ENCODE results near the gene LRRC37A.
"Not testable (repeated sequence)": the region's sequence is repeated elsewhere in the genome, so short reads cannot be mapped to it uniquely, and the experiment has no call there.

DNA sequence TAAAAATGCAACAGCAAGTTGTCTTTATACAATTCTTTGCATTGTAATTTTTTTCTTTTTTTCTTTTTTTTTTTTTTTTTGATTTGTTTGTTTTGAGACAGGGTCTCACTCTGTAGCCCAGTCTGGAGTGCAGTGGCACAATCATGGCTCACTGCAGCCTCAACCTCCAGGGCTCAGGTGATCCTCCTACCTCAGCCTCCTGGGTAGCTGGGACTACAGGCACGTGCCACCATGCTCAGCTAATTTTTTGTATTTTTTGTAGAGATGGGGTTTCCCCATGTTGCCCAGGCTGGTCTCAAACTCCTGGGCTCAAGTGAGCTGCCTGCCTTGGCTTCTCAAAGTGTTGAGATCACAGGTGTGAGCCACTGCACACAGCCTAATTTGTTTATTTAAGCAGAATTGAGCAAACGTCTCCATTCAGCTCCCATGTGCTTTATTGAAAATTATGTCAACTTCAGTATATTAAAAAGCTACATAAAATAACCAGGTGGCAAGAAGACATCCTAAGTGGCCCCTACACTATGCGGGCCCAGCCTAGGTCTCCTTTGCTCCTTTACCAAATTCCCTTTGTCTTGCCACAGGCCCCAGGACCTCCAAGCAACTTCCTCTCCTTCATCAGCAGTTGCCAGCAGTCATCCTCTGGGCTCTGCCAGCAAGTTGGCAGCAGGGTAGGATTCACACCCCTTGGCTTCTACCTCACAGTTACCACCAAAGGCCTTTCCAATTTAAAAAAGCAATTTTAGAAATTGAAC, 18.0 kb upstream of the LRRC37A start:
- not testable (repeated sequence) for TF ChIP-seq RCOR1 (IDR thresholded peaks at IDR 0.05; ENCODE audit: low read length); GABPA (IDR thresholded peaks at IDR 0.05; ENCODE audit: low read depth); POLR2AphosphoS5 (IDR thresholded peaks at IDR 0.05; ENCODE audit: low read depth, low read length); RAD21 (IDR thresholded peaks at IDR 0.05; ENCODE audit: low read length); MEF2A (IDR thresholded peaks at IDR 0.05; ENCODE audit: borderline replicate concordance, low read depth); CHD2 (IDR thresholded peaks at IDR 0.05; ENCODE audit: low read length, partially characterized antibody)
- TF ChIP-seq, protein P1, sequence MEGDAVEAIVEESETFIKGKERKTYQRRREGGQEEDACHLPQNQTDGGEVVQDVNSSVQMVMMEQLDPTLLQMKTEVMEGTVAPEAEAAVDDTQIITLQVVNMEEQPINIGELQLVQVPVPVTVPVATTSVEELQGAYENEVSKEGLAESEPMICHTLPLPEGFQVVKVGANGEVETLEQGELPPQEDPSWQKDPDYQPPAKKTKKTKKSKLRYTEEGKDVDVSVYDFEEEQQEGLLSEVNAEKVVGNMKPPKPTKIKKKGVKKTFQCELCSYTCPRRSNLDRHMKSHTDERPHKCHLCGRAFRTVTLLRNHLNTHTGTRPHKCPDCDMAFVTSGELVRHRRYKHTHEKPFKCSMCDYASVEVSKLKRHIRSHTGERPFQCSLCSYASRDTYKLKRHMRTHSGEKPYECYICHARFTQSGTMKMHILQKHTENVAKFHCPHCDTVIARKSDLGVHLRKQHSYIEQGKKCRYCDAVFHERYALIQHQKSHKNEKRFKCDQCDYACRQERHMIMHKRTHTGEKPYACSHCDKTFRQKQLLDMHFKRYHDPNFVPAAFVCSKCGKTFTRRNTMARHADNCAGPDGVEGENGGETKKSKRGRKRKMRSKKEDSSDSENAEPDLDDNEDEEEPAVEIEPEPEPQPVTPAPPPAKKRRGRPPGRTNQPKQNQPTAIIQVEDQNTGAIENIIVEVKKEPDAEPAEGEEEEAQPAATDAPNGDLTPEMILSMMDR (IDR thresholded peaks at IDR 0.05): not testable (repeated sequence)
- TF ChIP-seq, protein P2, sequence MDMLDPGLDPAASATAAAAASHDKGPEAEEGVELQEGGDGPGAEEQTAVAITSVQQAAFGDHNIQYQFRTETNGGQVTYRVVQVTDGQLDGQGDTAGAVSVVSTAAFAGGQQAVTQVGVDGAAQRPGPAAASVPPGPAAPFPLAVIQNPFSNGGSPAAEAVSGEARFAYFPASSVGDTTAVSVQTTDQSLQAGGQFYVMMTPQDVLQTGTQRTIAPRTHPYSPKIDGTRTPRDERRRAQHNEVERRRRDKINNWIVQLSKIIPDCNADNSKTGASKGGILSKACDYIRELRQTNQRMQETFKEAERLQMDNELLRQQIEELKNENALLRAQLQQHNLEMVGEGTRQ (IDR thresholded peaks at IDR 0.05; ENCODE audit: borderline replicate concordance, low read depth, low read length): not testable (repeated sequence)

Data from SK-N-SH (cell line).